ENCODE results near the gene TLE5.

DNA sequence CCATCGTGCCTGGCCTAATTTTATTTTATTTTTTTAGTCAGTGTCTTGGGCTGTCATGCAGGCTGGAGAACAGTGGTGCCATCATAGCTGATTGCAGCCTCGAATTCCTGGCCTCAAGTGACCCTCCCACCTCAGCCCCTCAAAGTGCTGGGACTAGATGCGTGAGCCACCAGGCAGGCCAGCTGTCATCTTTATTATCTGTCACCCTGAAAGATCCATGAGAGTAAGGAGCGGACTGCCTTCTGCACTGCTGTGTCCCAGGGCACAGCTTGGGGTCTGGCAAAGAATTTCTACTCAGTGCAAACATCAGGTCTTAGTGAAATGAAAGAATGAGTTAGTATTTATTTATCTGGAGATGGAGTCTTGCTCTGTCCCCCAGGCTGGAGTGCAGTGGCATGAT lies 9.5 kb upstream of the TLE5 start:
- TF ChIP-seq, protein P1, sequence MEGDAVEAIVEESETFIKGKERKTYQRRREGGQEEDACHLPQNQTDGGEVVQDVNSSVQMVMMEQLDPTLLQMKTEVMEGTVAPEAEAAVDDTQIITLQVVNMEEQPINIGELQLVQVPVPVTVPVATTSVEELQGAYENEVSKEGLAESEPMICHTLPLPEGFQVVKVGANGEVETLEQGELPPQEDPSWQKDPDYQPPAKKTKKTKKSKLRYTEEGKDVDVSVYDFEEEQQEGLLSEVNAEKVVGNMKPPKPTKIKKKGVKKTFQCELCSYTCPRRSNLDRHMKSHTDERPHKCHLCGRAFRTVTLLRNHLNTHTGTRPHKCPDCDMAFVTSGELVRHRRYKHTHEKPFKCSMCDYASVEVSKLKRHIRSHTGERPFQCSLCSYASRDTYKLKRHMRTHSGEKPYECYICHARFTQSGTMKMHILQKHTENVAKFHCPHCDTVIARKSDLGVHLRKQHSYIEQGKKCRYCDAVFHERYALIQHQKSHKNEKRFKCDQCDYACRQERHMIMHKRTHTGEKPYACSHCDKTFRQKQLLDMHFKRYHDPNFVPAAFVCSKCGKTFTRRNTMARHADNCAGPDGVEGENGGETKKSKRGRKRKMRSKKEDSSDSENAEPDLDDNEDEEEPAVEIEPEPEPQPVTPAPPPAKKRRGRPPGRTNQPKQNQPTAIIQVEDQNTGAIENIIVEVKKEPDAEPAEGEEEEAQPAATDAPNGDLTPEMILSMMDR (IDR thresholded peaks at IDR 0.05), result no peak
- TF ChIP-seq ZFX (IDR thresholded peaks at IDR 0.05; ENCODE audit: borderline replicate concordance), result no peak
